ENCODE results near the gene PRDM10.

DNA sequence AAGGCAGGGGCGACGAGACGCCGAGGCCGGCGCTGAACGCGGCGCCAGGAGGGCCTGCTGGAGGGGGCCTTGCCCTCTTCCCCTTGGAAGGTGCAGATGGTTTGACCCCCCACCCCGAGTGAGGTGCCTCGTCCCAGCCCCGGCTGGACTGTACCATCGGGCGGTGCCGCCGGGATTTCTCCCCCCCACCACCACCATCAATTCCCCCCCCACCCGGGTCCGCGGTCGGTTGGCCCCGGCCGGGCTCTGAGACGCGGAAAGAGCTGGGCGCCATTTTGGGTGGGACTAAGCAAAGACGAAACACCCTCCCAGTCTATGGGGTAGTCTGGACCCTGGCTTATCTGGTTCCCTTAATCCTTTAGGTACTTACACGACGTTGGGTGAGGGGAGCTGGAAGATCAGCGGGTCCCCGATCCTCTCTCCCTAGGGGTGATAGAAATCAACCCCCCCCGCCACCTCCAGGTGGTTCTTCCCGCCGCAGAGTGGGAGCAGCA is at the start of gene PRDM10:
- TF ChIP-seq SUZ12 (IDR thresholded peaks at IDR 0.05; ENCODE audit: unreplicated experiment): no peak
- TF ChIP-seq, protein P1, sequence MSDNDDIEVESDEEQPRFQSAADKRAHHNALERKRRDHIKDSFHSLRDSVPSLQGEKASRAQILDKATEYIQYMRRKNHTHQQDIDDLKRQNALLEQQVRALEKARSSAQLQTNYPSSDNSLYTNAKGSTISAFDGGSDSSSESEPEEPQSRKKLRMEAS (IDR thresholded peaks at IDR 0.05; ENCODE audit: low read depth, low read length): no peak; the same call in 1 of the 2 replicates
- TF ChIP-seq, protein P2, sequence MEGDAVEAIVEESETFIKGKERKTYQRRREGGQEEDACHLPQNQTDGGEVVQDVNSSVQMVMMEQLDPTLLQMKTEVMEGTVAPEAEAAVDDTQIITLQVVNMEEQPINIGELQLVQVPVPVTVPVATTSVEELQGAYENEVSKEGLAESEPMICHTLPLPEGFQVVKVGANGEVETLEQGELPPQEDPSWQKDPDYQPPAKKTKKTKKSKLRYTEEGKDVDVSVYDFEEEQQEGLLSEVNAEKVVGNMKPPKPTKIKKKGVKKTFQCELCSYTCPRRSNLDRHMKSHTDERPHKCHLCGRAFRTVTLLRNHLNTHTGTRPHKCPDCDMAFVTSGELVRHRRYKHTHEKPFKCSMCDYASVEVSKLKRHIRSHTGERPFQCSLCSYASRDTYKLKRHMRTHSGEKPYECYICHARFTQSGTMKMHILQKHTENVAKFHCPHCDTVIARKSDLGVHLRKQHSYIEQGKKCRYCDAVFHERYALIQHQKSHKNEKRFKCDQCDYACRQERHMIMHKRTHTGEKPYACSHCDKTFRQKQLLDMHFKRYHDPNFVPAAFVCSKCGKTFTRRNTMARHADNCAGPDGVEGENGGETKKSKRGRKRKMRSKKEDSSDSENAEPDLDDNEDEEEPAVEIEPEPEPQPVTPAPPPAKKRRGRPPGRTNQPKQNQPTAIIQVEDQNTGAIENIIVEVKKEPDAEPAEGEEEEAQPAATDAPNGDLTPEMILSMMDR (IDR thresholded peaks at IDR 0.05 in 2 of 3, conservative IDR thresholded peaks at IDR 0.05 in 1 of 3; ENCODE audit: control insufficient read depth in 2 of 3, extremely low read depth in 1 of 3, insufficient read depth in 1 of 3, low read depth in 3 of 3, low read length in 3 of 3): no peak
- TF ChIP-seq SP1 (IDR thresholded peaks at IDR 0.05; ENCODE audit: low read depth, low read length): peak; percentile 45
- TF ChIP-seq HDGF (IDR thresholded peaks at IDR 0.05): no peak
- TF ChIP-seq, protein P3, sequence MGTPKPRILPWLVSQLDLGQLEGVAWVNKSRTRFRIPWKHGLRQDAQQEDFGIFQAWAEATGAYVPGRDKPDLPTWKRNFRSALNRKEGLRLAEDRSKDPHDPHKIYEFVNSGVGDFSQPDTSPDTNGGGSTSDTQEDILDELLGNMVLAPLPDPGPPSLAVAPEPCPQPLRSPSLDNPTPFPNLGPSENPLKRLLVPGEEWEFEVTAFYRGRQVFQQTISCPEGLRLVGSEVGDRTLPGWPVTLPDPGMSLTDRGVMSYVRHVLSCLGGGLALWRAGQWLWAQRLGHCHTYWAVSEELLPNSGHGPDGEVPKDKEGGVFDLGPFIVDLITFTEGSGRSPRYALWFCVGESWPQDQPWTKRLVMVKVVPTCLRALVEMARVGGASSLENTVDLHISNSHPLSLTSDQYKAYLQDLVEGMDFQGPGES (IDR thresholded peaks at IDR 0.05): no peak
- TF ChIP-seq SRF (IDR thresholded peaks at IDR 0.05; ENCODE audit: low read depth in 2 of 2, low read length in 2 of 2): peak in 1 of 2 experiments; percentile 12; a peak in 2 of 4 replicates
- TF ChIP-seq POLR2A (IDR thresholded peaks at IDR 0.05; ENCODE audit: low read depth, low read length): peak; percentile 74

Measured in GM12878 (cell line).